Stimulated activated CD8-positive, alpha-beta memory T cell treated with anti-CD3 and anti-CD28 coated beads, Interleukin-15, amount 100 ng/mL, for 48 hours (primary cell): Measurements from ENCODE around the gene RABL6.
"Not testable (repeated sequence)": the region's sequence is repeated elsewhere in the genome, so short reads cannot be mapped to it uniquely, and the experiment has no call there.

ENCODE experiments used
- DNase-seq, 2 donors: peaks; one replicate each; pipeline ENCODE4 v3.0.0-alpha.2; 2020; ENCODE audit warnings: low read depth in 2 of 2

The RABL6 gene

DNA sequence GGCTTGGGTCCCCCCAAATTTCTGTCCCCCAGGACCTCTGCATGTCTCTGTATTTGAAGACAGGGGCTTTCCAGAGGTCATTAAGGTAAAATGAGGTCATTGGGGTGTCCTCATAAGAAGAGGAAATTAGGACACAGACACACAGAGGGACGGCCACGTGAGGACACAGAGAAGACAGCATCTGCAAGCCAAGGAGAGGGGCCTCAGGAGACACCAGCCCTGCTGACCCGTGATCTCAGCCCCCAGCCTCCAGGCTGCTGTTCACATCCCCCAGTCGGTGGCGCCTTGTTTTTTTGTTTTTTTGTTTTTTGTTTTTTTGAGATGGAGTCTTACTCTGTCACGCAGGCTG lies 12.8 kb upstream of the RABL6 start:
- no peak for DNase-seq

DNA sequence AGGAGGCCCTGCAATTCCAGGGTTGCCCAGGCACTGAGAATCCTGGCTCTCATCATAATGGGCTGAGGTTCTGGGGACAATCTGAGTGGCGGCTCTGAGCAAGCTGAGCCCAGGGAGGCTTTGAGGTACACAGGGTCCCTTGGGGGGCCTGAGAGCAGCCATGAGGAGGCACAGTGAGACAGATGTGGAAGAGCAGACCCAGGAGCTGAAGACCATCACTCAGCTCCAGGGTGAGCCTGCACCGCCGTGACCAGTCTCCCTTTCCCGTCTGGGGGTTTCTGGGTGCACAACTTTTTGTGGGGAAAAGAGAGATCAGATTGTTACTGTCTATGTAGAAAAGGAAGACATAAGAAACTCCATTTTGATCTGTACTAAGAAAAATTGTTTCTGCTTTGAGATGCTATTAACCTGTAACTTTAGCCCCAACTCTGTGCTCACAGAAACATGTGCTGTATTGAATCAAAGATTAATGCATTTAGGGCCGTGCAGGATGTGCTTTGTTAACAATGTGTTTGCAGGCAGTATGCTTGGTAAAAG lies 11.4 kb upstream of the RABL6 start, which contains the start of gene CCDC183:
Gene CCDC183, plus strand, starts transcription at position 101 of the 537 bp plus-strand sequence. Its CDS starts 60 bp downstream, at position 161.
- no peak for DNase-seq

DNA sequence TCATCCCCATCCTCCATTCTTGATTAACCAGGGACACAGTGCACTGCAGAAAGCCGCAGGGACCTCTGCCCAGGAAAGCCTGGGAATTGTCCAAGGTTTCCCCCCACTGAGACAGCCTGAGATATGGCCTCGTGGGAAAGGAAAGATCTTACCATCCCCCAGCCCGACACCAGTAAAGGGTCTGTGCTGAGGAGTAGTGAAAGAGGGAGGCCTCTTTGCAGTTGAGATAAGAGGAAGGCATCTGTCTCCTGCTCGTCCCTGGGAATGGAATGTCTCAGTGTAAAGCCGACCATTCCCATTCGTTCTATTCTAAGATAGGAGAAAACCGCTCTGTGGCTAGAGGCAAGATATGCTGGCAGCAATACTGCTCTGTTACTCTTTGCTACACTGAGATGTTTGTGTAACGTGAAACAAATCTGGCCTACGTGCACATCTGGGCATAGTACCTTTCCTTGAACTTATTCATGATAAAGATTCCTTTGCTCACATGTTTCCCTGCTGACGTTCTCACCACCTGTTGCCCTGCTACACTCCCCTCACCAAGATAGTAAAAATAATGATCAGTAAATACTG lies 10.9 kb upstream of the RABL6 start:
- DNase-seq: not testable (repeated sequence)

DNA sequence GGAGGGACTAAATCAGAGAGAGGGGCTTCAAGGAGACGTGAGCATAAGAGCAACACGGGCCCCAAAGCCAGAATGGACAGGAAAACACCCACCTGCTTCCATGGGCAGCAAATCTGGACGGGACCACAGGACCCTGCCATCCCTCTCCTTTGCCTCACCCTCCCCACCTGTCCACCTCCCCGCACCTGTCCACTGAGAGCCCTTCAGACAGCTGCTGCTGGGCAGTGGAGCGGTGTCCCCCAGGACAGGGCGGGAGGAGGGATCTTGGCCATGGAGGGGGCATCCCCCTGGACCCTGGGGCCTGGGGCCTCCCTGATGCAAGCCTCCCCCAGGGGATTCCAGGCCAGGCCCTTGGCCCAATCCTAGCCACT lies 9.1 kb upstream of the RABL6 start:
- no peak for DNase-seq

- DNase-seq: no peak
Measured at GRCh38 chr9:136799079-136799853, 8.5 kb upstream of the RABL6 start.

- DNase-seq: peak; percentile 83 to 86
Measured at GRCh38 chr9:136799854-136800657, 7.7 kb upstream of the RABL6 start.

- no peak for DNase-seq
Measured at GRCh38 chr9:136802321-136802720, 5.4 kb upstream of the RABL6 start.

GRCh38 chr9:136803009-136803550 lies 4.7 kb upstream of the RABL6 start:
- DNase-seq: not testable (repeated sequence)

DNA sequence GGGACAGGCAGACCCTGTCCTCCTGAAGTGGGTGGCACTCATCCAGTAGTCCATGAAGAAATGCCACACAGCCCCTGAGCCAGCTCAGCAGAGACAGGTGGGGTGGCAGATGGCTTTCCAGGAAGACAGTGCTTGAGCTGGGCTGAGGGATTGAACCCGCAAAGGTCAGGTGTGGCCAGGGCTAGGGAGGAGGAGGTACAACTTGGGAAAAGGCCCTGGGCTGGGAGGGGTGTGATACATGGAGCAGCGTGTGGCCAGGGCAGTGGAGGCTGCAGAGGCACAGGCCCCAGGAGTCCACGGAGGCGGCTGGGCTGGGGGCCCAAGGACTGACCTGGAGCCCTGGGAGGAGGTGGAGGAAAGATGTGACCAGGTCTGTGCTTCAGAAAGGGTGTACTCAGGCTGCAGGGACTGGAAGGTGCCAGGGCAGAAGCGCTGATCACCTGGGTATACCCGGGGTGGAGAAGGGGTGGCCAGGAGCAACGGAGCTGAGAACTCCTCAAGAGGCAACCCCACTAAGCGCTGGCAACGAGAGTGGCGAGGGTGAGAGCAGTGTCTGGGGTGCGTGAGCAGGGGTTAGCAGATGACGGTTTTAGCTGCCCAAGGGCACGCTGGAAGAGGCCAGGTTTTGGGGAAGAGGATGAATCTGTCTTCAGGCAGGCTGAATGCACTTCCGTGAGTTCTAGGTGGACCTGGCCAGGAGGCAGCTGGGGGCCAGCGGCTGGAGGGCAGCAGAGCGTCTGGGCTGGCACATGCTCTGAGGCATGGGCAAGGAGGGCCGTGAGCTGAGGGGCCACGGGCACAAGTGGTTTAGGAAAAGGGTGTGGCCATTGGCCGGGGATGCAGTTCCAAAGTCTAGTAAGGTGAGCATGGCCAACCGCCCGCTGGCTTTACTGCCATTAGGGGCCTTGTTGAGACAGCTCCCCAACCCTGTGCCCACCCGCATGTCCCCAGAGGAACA lies 3.9 kb upstream of the RABL6 start:
- no peak for DNase-seq

- no peak for DNase-seq
Measured at GRCh38 chr9:136804509-136805206, 3.1 kb upstream of the RABL6 start.

DNA sequence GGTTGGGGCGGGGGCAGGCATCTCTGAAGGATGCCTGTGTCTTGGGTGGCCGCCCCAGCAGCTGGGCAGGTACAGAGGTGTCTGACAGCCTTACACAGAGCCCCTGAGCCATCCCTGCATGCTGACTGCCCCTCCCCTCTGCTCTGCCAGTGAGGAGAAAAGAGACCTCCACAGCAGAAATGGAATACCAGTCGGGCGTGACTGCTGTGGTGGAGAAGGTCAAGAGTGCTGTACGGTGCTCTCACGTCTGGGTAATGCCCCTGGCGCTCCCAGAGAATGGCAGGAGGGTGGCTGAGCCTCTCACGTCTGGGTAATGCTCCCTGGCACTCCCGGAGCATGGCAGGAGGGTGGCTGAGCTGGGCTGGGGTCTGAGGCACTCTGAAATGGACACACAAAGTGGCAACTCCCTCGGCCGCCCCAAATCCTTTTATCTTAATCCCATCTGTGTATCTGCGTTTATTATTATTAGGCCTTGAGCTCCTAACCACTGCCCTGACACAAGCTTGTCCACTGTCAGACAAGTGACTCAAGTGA lies 2.5 kb upstream of the RABL6 start:
- DNase-seq: no peak

GRCh38 chr9:136806067-136806466 lies 1.7 kb upstream of the RABL6 start:
- no peak for DNase-seq

- no peak for DNase-seq
Measured at GRCh38 chr9:136806631-136807201, 1.0 kb upstream of the RABL6 start.

- no peak for DNase-seq
Measured at GRCh38 chr9:136808075-136808805, 492 bp downstream of the RABL6 start.

- DNase-seq: no peak
Measured at GRCh38 chr9:136808806-136809158, 1.0 kb downstream of the RABL6 start.

DNA sequence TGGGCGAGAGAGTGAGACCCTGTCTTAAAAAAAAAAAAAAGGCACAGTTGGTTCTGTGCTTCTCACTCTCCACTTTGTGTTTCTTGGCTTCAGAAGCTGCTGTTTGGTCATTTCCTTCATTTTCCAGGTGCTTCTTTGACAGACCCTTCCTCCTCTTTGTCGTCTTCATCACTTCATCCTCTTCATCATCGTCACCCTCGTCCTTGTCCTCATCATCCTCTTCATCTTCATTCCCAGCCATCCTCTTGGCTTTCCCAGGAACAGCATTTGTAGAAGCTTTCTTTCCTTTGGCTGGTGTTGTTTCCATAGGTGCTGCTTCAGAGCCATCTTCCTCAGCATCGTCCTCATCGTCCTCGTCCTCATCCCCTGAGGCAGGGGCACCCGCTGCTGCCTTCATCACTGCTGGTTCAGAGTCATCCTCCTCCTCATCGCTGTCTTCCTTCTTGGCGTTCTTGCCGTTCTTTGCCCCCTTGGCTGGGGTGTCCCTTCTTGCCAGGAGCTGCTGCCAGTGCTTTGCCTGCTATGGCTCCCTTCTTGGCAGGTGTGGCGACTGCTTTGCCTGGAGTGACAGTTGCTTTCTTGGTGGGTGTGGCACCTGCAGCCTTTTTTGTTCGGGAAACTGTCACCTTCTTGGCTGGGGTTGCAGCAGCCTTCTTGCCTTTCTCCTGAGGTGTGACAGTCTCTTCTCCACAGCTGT lies 7.1 kb downstream of the RABL6 start:
- no peak for DNase-seq

DNA sequence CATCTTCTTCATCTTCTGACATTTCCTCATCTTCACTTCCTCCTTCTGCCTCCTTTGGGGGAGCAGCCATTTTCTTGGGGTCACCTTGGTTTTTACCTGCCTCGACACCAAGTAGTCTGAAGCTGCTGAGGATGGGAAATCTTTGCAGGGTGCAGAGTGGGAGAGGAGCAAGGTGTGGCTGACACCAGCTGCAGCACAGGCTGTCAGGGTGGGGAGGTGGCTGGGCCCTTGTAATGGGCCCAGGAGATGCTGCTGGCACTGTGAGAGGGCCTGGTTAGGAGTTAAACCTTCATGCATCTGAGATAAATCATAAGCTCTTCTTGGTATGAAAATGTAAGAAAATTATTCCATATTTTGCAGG lies 7.7 kb downstream of the RABL6 start:
- no peak for DNase-seq

DNA sequence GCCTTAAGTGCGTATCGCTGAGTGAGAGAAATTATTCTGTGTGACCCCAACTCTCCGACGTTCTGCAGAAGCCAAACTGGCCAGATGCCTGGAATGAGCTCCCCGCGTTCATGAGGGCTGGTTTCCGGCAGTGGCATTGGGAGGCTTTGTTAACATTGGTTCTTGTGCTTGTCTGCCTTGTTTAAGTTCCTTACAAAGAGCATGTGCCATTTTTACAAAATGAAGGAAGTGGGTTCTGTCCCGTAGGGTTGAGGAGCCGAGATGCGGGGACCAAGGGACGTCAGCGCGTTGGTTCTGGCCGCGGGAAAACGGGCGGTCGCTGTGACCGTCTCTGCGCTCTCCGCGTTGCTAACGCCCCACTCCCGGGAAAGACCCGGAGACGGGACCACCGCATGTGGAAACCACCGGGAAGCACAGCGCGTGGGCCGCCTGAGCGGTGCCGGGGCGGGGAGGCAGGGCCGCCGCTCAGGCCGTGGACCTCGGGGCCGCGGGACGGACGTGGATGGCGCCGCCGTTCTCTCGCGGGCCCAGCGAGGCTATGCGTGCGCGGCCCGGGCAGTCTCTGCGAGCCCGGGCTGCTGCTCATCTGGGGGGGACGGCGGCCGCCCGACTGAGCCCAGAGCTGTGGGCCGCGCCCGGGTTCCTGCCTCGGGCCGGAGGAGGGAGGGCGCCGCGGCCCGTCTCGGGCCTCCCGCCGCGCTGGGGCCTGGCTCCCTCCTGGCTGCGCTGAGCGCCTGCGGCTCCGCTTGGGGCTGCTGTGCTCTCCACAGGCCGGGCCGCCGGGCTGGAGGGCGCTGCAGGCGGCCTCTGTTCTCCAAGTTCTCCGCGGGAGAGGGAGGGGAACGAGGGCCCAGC lies 13.4 kb downstream of the RABL6 start:
- DNase-seq: no peak
